Bronchial epithelial cell (primary cell): Measurements from ENCODE around the gene HDDC2. TPM values are rescaled to one million over a fixed set of nuclear protein-coding genes. Genes with fewer than 3 reads are reported as not detected.

Experiments
- DNase-seq: peaks from one replicate; pipeline ENCODE4 v3.0.0-alpha.2; 2010; ENCODE audit warnings: low read depth
- FAIRE-seq: peaks from 2 replicates; lab custom pipeline; 2011; peaks lifted over from hg19 to GRCh38; lab: Jason Lieb, UNC
- H3K27me3 ChIP-seq: 2 replicates; pipeline ENCODE4 v1.5.1; 2011; ENCODE audit warnings: low read length; ENCODE audit not compliant: control insufficient read depth, insufficient read depth
- H3K36me3 ChIP-seq: 2 replicates; pipeline ENCODE4 v1.5.1; 2011; ENCODE audit warnings: low read length; ENCODE audit not compliant: control insufficient read depth, insufficient read depth
- H3K4me3 ChIP-seq: 2 replicates; pipeline ENCODE4 v1.5.1; 2011; ENCODE audit warnings: mild to moderate bottlenecking, low read depth, low read length, control low read depth
- CTCF ChIP-seq: IDR thresholded peaks from 2 replicates; pipeline ENCODE4 v1.5.1; 2011; ENCODE audit warnings: mild to moderate bottlenecking, moderate library complexity, low read length, control low read depth, inconsistent platforms; ENCODE audit not compliant: insufficient read depth, severe bottlenecking
- total RNA-seq: library from RNA; depleted of rRNA; stranded (reverse); fragments of >200 nt; gene quantifications from 2 replicates; pipeline ENCODE4 v1.2.1, GENCODE V29; 2014

HDDC2 gene
- total RNA-seq, 1 donor from 2014 or later: 86.1 TPM

- no peak for TF ChIP-seq CTCF
Measured at GRCh38 chr6:125230674-125231073, 71.1 kb downstream of the HDDC2 start.

GRCh38 chr6:125228981-125229479 lies 72.7 kb downstream of the HDDC2 start:
- no peak for TF ChIP-seq CTCF
- no peaks in the 10 kb centered on the region for H3K27me3 ChIP-seq
- DNase-seq (no peak), FAIRE-seq (no peak)
- H3K4me3 ChIP-seq: no peak overlapping the region
- peaks cover 1% of the 10 kb centered on the region for H3K36me3 ChIP-seq

More at GRCh38 chr6:125230674-125231073, 71.1 kb downstream of the HDDC2 start:
- H3K4me3 ChIP-seq: no peak overlapping the region
- FAIRE-seq (no peak), DNase-seq (no peak)
- H3K36me3 ChIP-seq: peaks cover 2% of the 10 kb centered on the region
- H3K27me3 ChIP-seq: no peaks in the 10 kb centered on the region

GRCh38 chr6:125227244-125227643 lies 74.5 kb downstream of the HDDC2 start:
- no peak for DNase-seq
- no peak for FAIRE-seq
- H3K4me3 ChIP-seq: no peak overlapping the region
- no peaks in the 10 kb centered on the region for H3K27me3 ChIP-seq
- TF ChIP-seq CTCF: no peak
- H3K36me3 ChIP-seq: peaks cover 1% of the 10 kb centered on the region

Other genes with a start within 250 kb of the HDDC2 start
- gene TPD52L1, start 148.2 kb downstream of the HDDC2 start, total RNA-seq: 164 and 318 TPM in 2 replicates